Calu3 (cell line): ENCODE measurements around the gene GPA33. TPM values are rescaled to one million over a fixed set of nuclear protein-coding genes. Genes with fewer than 3 reads are reported as not detected.

ENCODE experiments used
- BruUV-seq: library from RNA; stranded (reverse); fragments of 400-500 nt; replicated peaks from 2 replicates; lab custom pipeline; 2021; lab: Mats Ljungman, UMichigan
- CTCF ChIA-PET: fragments of 300-600 bp; sonication (Branson Sonifier 250); formaldehyde crosslinking; loops from one replicate; lab custom pipeline; 2022; ENCODE audit warnings: antibody characterized with exemption; lab: Charles Lee
- DNase-seq: peaks from one replicate; pipeline ENCODE4 v3.0.0; 2022
- H3K27ac Mint-ChIP-seq: one replicate; pipeline ENCODE4 v1.8.0; 2022; ENCODE audit warnings: mixed read lengths; ENCODE audit not compliant: unreplicated experiment
- H3K27me3 Mint-ChIP-seq: one replicate; pipeline ENCODE4 v1.8.0; 2022; ENCODE audit warnings: mixed read lengths; ENCODE audit not compliant: unreplicated experiment
- H3K36me3 Mint-ChIP-seq: one replicate; pipeline ENCODE4 v1.8.0; 2022; ENCODE audit warnings: mild to moderate bottlenecking, moderate library complexity, mixed read lengths; ENCODE audit not compliant: insufficient read depth, unreplicated experiment
- H3K4me1 Mint-ChIP-seq: one replicate; pipeline ENCODE4 v1.8.0; 2022; ENCODE audit warnings: mild to moderate bottlenecking, low read depth, mixed read lengths; ENCODE audit not compliant: unreplicated experiment
- H3K4me3 Mint-ChIP-seq: one replicate; pipeline ENCODE4 v1.8.0; 2022; ENCODE audit warnings: mild to moderate bottlenecking, low read depth, moderate library complexity, mixed read lengths; ENCODE audit not compliant: unreplicated experiment
- H3K9me3 Mint-ChIP-seq: one replicate; pipeline ENCODE4 v1.8.0; 2022; ENCODE audit warnings: low read depth, mixed read lengths; ENCODE audit not compliant: unreplicated experiment
- CTCF ChIP-seq: fragments of 200-600 bp; IDR thresholded peaks from one replicate; pipeline ENCODE4 v1.8.0; 2022; ENCODE audit warnings: antibody characterized with exemption; ENCODE audit not compliant: unreplicated experiment
- intact Hi-C: fragments of 100-400 bp; cut with micrococcal nuclease; formaldehyde crosslinking; loops from one replicate; pipeline ENCODE4 v1.10.0; 2022; ENCODE audit not compliant: unreplicated experiment
- total RNA-seq: library from RNA; stranded (reverse); gene quantifications from 2 replicates; pipeline ENCODE4 v1.2.3, GENCODE V29; 2022

Gene GPA33
- total RNA-seq, 1 experiment from 2014 or later, result not detected

GRCh38 chr1:167054531-167054930 is 35.6 kb downstream of the GPA33 start:
- Mint-ChIP-seq H3K27me3 (no peaks in the 10 kb centered on the region), H3K4me1 (no peaks in the 10 kb centered on the region), H3K36me3 (no peaks in the 10 kb centered on the region), H3K27ac (no peak overlapping the region), H3K4me3 (no peak overlapping the region), H3K9me3 (no peaks in the 10 kb centered on the region)
- intact Hi-C loops, result no loop called here
- no peak for DNase-seq
- no peak for TF ChIP-seq CTCF
- BruUV-seq, result no TSS peak
- CTCF ChIA-PET, result interaction anchor here (2.2 kb wide), 1 partner anchor 144 kb away, joined by 11 read pairs; no protein-coding TSS in a partner anchor

- Mint-ChIP-seq H3K27ac (no peak overlapping the region), H3K27me3 (no peaks in the 10 kb centered on the region)
- CTCF ChIA-PET, result interaction anchor here (1.0 kb wide), 1 partner anchor 146 kb away, joined by 3 read pairs; no protein-coding TSS in a partner anchor
These were observed 37.8 kb downstream of the GPA33 start for GRCh38 chr1:167052389-167052788.

GRCh38 chr1:167051907-167052306 is 38.3 kb downstream of the GPA33 start:
- Mint-ChIP-seq H3K4me1 (no peaks in the 10 kb centered on the region), H3K27me3 (no peaks in the 10 kb centered on the region), H3K27ac (no peak overlapping the region), H3K4me3 (no peak overlapping the region), H3K36me3 (no peaks in the 10 kb centered on the region), H3K9me3 (no peaks in the 10 kb centered on the region)
- DNase-seq, result no peak
- intact Hi-C loops, result no loop called here
- no peak for TF ChIP-seq CTCF
- no TSS peak for BruUV-seq
- CTCF ChIA-PET, result interaction anchor here (0.7 to 1.5 kb wide), 2 partner anchors 10 to 77 kb away, joined by 3 to 6 read pairs; no protein-coding TSS in a partner anchor

More at GRCh38 chr1:167052389-167052788, 37.8 kb downstream of the GPA33 start:
- BruUV-seq, result no TSS peak
- H3K9me3 Mint-ChIP-seq, result no peaks in the 10 kb centered on the region
- no peaks in the 10 kb centered on the region for H3K36me3 Mint-ChIP-seq
- TF ChIP-seq CTCF, result peak; percentile 65
- DNase-seq, result no peak
- no peak overlapping the region for H3K4me3 Mint-ChIP-seq
- intact Hi-C loops, result no loop called here
- no peaks in the 10 kb centered on the region for H3K4me1 Mint-ChIP-seq

DNA sequence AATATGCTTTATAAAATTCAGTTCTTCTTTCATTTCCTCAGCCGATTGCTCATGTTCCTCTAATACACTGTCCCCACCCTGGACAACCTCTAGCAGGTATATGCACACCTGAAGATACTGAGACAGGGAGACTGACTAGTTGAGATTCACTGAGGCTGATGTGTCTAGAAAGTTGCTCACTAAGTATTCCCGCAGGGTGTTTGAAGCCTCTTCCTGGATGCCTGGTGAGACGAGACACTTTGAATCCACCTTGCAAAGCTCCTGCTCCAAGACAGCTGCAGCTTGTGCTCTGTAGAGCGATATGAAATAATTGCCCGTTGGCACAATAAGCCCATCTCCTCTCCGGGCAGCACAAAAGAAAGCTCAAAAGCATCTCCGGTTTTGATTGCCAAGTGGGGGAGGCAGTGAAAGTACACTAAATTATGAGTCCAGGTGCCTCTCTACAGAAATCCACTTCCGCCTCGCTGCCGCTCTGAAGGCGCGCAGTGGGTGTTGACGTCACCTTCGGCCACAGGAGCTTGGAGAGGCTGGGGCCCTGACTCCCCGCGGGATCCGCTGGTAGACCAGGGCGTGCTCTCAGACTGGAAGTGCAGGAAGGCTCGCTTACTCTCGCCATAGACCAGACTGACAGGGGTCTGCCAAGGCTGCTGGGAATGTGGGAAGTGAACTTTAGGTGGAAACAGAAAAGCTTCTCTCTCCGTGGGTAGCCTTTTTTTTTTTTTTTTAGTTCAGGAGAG is 46.3 kb downstream of the GPA33 start:
- CTCF ChIA-PET, result interaction anchor here (0.5 to 2.0 kb wide), 9 partner anchors 9 to 205 kb away, joined by 3 to 11 read pairs (median 5); partner anchors contain the start of gene POGK
- intact Hi-C loops, result no loop called here

More for the DNA sequence above, 46.3 kb downstream of the GPA33 start:
- Mint-ChIP-seq H3K4me3 (peak overlapping the region; percentile 76), H3K27me3 (no peaks in the 10 kb centered on the region), H3K4me1 (peaks cover 17% of the 10 kb centered on the region), H3K27ac (peak overlapping the region; percentile 50), H3K9me3 (no peaks in the 10 kb centered on the region), H3K36me3 (peaks cover 6% of the 10 kb centered on the region)
- no peak for TF ChIP-seq CTCF
- DNase-seq, result peak; percentile 85
- BruUV-seq, result no TSS peak
